HuH-7.5 (cell line): Measurements from ENCODE around the gene QSOX1.
"Not testable (repeated sequence)": the region's sequence is repeated elsewhere in the genome, so short reads cannot be mapped to it uniquely, and the experiment has no call there.

Experiments
- DNase-seq: peaks from one replicate; pipeline ENCODE4 v3.0.0; 2011; ENCODE audit warnings: low spot score

The QSOX1 gene

DNA sequence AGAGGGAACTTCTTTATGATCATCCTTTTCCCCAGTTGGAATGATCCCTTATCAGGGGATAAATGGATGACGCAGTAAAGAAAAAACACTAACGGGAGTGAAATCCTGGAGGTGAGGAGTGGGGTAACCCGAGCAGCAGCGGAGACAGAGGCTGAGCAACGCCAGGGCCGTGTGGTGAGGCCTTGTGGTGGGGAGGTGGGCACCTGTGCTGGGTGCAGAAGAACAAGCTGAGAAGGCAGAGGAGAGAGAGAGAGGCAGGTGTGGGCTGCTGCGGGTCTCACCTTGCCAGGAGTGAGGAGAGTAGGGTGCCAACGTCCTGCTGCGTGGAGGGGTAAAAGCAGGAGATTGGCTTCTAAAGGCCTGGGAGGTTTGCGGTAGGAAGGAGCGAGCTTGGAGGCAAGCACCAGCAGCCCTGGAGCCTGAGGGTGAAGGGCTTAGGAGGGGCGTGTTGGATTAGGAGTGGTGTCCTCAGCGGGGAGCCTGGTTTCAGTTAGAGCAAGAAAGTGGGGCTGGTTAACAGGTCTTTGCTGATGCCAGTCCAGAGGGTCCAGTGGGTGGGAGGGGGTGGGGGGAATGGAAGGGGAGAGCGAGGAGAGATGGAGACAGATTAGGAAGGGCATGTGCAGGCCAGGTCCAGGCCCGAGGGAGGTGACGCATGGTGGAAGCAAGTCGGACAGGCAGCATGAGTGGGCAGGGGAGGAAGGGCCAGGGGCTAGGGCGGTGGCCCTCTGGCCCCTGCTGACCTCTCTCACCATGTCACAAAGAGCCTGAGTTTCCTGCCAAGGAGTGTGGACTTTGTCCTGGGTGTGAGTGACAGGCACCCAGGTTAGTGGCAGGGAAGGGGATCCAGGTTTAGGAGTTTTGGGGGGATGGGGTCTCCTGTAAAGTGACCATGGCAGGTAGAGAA is 38.7 kb downstream of the QSOX1 start:
- DNase-seq: no peak

DNA sequence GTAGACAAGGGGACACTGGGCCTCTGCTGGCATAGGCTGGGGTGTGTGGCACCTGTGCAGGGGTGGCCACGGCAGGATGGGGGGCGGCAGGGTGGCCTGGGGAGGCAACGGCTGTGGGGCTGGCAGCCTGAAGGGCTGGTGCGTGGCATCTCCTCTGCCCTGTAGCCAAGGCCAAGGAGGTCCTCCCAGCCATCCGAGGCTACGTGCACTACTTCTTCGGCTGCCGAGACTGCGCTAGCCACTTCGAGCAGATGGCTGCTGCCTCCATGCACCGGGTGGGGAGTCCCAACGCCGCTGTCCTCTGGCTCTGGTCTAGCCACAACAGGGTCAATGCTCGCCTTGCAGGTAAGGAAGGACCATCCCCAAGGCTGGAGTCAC is 39.4 kb downstream of the QSOX1 start:
- DNase-seq: no peak

DNA sequence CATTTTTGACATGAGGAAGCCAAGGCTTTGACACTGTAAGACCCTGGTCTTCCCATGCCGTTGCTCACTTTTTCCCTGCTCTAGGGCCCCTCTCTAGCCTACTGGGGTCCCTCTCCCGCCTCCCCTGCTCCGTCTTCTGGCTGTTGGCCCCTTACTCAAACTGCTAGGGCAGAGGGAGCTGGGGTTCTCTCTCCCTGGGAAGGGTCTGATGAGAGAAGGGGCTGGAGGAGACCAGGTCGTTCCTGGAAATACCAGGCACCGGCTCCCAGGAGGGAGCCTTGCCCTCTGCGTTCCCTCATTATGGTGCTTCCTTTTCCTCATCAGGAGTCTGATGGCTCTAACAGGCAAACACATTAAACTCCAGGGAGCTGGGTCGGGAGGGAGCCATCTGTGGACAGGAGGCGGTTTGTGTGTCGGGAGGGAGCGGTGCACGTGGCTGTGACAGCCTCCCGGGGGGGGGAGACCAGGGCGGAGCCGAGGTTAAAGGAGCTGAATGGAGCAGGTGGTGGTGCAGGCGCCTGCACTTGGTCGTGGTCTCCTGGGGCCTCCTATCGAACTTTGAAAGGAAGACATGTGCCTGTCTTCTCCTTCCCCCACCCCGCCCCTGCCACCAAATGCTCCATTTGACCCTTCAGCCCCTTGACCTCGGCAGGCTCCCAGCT is 40.0 kb downstream of the QSOX1 start:
- DNase-seq: no peak

DNA sequence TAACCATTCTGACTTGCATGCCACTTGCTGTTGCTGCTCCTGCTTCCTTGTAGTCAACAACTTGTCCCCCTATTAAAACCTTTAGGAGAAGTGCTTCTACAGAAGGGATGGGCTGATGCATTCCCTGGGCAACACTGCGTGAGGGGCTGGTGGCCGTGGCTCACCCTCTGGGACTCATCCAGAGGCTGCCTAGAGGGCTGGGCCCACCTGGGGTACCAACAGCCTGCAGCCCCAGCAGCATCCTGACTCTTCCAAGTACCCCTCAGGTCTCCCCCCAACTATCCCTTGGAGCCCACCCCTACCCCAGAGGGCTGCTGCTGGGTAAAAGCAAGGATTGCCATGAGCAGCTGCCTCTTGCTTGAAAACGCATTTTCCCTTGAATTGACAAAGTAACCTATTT is 40.7 kb downstream of the QSOX1 start:
- no peak for DNase-seq

DNA sequence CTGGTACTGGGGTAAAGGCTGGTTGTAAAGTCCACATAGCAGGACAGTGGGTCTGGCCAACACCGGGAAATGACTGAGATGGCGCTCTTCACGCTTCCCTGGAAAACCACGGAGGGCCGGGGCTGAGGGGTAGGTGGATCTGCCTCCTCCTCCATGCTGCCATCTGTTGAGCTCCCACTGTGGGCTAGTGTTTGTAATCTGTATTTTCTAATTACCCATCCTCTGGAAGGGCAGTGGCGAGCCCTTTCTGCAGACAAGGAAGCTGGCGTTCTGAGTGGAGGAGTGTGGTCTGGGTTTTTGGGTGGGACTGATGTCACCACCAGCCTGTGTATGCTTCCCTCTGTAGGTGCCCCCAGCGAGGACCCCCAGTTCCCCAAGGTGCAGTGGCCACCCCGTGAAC is 41.2 kb downstream of the QSOX1 start:
- DNase-seq: no peak

DNA sequence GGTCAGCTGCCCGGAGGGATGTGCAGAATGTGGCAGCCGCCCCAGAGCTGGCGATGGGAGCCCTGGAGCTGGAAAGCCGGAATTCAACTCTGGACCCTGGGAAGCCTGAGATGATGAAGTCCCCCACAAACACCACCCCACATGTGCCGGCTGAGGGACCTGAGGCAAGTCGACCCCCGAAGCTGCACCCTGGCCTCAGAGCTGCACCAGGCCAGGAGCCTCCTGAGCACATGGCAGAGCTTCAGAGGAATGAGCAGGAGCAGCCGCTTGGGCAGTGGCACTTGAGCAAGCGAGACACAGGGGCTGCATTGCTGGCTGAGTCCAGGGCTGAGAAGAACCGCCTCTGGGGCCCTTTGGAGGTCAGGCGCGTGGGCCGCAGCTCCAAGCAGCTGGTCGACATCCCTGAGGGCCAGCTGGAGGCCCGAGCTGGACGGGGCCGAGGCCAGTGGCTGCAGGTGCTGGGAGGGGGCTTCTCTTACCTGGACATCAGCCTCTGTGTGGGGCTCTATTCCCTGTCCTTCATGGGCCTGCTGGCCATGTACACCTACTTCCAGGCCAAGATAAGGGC is 41.9 kb downstream of the QSOX1 start:
- no peak for DNase-seq

DNA sequence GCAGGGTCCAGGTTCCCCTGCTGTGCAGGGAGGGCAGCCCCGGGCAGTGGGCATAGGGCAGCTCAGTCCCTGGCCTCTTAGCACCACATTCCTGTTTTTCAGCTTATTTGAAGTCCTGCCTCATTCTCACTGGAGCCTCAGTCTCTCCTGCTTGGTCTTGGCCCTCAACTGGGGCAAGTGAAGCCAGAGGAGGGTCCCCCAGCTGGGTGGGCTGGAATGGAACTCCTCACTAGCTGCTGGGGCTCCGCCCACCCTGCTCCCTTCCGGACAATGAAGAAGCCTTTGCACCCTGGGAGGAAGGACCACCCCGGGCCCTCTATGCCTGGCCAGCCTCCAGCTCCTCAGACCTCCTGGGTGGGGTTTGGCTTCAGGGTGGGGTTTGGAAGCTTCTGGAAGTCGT is 42.6 kb downstream of the QSOX1 start:
- no peak for DNase-seq

DNA sequence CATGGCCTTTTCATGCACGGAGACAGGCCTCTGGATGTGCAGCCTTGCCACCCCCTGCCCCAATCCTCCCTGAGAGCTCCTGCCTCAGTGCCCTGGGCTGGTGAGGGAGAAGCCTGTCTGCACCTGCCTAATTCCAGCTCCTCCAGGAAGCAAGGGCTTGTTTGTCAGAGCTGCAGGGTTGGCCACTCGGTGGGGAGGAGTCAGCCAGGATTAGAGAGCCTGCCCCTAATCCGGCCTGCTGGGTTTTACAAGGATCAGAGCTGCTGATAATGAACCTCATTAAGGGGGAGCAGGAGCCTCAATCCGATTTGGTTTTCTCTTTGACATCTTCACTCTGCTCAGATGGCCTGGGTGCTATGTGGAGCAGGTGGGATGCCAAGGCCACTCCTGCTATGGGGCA is 43.5 kb downstream of the QSOX1 start:
- no peak for DNase-seq

DNA sequence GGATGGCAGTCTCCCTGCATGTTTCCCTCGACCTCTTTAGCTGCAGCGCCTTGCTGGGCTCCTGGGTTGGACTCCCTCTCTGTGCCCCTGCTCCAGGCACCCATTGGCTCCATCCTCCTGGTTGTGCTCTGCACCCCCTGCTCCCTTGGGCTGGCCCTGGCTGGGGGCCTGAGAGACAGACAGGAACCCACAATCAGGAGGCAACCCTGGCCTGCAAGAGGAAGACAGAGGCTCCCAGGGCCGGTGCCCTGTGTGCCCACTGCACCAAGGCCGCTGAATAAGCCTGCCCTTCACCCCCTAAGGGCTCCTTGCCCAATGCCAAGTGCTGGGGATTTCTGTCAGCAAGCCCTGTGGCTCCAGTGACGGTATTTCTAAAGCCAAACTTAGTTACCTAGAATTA is 43.9 kb downstream of the QSOX1 start:
- DNase-seq: no peak

DNA sequence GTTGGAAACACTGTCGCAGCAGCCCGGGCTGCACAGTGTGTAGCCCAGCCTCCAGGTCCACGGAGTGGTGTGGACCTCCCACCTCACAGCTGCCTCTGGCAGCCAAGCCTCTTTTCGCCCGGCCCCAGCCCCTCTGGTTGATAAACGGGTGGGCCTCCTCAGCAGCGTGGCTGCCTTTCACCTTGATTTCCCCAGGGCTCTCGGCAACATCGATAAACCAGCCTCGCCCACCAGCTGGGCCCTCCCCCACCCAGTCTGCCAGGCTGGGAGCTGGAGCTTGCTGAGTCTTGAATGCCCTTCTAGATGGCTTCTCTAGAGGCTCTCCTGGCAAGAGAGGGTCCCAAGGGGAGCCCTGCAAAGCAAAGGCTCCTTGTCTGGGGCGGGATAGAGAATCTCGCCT is 44.3 kb downstream of the QSOX1 start:
- no peak for DNase-seq

DNA sequence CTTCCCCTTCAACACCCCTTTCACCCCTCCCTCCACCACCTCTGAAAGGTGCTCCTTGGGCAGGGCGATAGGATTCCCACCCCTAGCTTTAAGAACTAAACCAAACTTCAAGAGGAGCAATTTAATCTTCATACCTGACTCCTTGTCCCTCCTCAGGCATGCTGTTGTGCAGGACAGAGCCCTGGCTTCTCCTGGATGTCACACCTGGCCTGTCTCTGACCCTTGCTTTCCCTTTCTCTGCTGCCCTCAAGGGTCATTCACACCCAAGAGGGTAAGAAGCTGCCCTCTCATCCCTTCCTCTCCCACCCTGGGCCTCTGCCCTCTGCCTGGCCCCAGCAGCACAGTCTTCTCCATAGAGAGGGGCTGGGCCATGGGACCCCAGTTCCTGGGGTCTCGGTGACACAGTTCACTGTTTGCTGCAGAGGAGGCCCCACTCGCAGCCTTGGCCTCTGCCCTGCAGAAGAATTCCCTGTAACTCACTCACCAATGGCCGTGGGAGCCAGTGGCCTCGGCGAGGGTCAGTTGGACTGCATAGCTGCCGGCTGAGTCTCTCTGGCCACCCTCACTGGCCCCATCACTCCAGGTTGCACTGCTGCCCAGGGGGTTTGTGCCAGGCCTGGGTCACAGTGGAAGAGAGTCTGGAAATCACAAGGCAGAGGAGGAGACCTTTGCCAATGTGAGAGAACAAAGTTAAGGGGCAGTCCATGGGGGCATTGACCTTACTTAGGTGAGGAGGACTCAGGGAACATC is 47.0 kb downstream of the QSOX1 start:
- no peak for DNase-seq

DNA sequence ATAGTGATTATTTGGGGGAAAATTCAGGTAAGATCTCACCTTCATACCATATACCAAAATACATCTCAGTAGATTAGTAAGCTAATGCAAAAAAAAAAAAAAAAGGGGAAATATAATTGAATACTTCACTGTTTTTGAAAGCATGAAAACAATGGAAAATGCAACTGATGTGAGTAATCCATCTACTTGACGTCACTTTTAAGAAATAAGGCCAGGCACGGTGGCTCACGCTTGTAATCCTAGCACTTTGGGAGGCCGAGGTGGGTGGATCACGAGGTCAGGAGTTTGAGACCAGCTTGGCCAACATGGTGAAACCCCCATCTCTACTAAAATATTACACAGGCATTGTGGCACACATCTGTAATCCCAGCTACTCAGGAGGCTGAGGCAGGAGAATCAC is 47.9 kb downstream of the QSOX1 start:
- DNase-seq: not testable (repeated sequence)

DNA sequence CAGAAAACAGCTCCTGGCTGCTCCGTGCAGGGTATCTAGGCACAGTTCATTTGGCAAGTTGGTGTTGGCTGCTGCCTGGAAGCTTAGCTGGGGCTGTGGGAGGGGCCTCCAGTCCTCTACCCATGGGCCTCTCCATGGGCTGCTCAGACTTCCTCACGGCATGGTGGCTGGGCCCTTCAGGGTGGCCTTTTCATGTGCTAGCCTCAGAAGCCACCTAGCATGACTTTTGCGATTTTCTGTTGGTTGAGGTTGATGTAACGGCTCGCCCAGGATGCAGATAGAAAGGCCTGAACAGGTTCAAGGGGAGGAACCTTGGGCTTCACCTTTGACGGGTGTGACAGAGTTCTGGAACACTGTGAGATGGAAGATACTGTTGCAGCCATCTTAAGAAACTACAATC is 49.6 kb downstream of the QSOX1 start:
- DNase-seq: no peak

DNA sequence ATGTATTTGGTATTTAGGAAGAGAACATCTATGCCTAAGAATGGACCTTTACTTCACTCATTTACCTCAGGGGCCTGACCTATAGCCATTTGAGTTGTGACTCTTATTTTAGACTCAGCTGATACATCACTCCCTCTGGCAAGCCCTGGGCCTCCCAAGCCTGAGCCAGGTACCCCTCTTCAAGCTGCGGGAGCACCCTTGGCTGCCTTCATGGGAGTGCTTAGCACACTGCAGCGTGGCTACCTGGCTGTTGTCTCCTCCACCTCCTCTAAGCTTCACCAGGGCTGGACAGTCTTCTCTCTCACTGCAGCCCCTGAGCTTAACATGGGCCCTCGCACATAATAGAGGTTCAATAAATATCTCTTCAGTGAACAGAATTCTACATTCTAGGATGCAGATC is 51.9 kb downstream of the QSOX1 start:
- no peak for DNase-seq

DNA sequence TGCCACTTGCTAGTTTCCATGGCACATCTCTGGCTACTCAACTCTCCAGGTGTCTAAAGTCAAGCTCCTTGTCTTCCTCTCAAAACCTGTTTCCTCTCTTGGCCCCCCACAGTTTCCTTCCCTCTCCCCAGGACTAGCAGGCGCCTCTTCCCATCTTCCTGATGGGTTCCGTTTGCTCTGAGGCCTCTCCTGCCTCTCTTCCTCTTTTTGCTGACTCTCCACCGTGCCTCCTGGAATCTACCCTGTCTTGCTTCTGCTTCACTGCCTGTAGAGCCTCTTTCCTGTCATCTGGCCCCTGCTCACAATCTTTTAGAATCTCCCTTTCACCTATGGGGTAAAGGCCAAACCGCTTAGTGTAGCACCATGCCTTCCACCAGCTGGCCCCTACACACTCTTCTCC is 53.6 kb downstream of the QSOX1 start:
- DNase-seq: no peak

DNA sequence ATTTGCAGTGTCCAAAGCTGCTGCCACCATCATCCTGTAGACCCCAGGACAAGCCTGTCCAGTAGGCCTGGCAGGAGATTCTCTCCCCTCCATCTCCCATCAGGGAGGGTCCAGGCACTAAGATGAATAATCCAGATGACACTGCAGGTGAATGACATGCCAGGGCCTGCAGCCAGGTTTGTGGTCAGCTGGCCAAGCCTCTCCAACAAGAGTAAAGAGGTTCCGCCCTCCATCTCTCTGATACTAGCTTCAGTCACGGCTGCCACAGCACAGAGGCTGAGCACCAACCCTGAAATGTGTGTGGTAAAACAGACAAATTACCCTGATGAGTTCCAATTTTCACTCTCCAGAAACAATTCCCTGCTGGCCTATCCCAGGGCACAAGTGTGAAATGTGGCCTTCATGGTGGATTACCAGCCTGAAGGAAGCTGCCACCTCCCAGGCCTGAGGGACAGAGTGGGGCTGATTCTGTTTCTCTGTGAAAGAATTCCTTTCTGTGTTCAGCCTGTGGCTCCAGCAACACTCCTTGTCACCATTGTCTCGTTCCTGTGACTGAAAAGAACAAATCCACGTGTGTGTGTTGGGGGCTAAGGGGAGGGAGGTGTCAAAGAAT is 55.4 kb downstream of the QSOX1 start:
- no peak for DNase-seq

DNA sequence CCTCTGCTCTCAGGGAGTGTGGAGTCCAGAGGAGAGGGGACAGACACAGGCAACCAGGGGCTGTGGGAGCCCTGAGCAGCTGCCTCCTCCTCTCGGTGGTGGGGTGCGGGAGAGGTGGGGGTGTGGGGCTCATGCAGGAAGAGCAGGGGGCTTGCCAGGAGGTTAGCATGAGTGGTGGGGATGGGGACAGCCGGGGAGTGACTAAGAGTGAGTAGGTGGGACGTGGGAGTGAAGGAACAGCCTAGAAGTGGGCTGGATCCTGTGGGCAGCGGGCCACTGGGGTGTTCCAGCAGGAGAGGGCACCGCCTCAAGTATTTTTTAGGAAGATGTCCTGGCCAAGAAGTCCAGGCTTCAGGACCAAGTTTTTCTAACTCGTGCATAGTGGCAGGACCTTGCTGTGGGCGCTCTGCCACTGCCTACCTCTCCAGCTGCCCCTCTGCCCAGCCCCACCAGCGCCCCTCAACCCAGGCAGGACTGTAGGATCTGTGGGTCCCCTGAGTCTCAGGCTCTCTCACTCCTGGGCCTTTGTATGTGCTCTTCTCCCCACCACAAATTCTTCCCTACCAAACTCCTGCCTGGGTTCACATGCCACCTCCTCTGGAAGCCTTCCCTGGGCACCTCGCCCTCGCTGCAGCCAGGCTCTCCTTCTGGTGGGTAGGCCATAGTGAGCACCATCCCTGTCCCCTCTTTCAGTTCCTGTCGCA is 56.6 kb downstream of the QSOX1 start:
- DNase-seq: no peak

DNA sequence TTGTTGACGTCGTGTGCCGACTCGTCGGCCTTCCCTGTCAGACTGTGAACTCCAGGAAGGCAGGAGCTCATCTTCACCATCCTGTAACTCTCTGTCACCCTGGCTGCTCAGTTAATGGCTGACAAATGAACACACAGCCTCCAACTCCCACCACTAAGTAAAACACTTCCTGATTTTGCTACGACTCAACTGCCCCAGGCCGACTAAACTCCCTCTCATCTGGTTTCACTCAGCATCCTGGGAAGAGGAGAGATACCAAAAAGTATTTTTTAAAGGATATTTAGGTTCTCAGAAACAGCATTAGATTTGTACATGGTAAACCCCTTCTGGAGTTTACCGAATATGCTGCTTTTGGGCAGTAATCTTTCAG is 57.2 kb downstream of the QSOX1 start:
- no peak for DNase-seq

DNA sequence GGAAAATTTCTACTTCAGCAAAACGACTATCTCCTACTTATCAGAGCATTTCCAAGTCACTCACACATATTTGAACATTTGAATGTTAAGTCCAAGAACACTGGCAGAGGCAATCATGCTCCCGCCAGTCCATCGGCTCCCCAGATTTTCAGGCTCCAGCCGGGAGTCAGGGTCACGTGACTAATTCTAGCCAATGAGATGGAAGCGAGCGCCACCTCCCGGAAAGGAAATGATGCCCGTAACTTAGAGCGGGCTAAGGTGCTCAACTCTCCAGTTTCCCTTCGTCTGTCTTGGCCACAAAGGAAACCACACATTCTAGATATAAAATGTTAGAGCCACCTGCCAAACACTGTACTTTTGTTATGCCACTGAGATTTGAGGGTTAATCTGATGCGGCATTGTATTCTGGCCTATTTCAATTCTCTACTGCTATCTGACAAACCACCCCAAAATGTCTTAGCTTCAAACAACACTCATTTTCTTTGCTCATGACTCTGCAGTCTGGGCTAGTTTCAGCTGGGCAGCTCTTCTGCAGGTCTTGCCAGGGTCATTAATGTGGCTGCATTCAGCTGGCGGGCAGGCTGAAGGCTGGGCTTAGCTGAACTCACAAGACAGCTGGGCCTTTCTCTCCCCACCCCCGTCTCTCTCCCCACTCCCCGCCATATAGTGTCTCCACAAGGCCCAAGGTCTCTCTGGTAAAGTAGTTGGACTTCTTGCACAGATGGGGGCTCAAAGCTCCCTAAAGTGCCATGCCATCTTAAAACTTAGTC is 58.9 kb downstream of the QSOX1 start:
- DNase-seq: peak; percentile 88

DNA sequence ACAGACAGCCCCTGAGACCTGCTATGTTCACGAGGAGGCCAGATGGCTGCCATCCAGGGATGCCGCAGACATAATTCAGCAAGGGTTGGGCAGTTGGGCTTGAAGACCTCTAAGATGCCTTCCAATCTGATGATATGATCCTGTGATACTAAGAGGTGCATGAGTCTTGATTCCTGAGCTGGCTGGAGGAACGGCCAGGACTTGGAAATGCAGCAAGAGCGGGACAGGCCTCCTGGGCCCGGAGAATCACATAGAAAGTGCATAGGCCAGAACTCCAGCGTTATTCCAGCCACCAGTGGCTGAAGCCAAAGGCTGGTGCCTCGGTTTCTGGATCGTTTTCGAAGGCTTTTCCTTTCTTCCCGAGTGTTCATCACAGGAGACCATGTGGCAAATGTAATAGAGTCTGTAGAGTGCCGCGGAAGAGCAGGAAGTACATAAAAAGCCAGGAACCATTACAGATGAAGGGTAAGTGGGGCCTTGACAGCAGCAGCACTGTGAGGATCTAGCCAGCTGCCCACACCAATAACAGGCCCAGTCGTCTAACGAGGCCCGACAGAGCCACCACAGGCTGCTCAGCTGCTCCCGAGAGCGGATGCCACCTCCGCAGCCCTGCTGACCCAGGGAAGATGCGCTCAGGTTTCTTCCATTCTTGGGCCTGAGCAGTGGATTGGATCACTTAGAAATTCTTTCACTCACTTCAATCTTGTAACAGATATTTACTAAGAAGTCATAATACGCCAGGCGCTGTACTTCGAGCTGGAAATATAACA is 61.4 kb downstream of the QSOX1 start:
- no peak for DNase-seq
